Cardiac muscle cell (in vitro differentiated cells and primary cell): ENCODE data around the gene RBM14. TPM values are rescaled to one million over a fixed set of nuclear protein-coding genes. Genes with fewer than 3 reads are reported as not detected.

Experiments
- DNase-seq, 2 donors: peaks; one replicate each; pipeline versions ENCODE4 v3.0.0 to v3.0.0-alpha.2; 2010 to 2017; ENCODE audit warnings: low read depth in 1 of 2, low spot score in 1 of 2
- H3K27ac ChIP-seq: fragments of 200-600 bp; sonication (generic); 2 replicates; pipeline ENCODE4 v1.5.1; 2016
- H3K27me3 ChIP-seq: fragments of 200-600 bp; sonication (generic); 2 replicates; pipeline ENCODE4 v1.6.0; 2016; ENCODE audit warnings: control low read depth
- H3K36me3 ChIP-seq: fragments of 200-600 bp; sonication (generic); 2 replicates; pipeline ENCODE4 v1.5.1; 2016; ENCODE audit warnings: control low read depth
- H3K4me1 ChIP-seq: fragments of 200-600 bp; sonication (generic); 2 replicates; pipeline ENCODE4 v1.8.1; 2017; ENCODE audit warnings: low read depth, mild to moderate bottlenecking, mixed run types
- H3K4me3 ChIP-seq: fragments of 200-600 bp; sonication (generic); 2 replicates; pipeline ENCODE4 v1.5.1; 2016; ENCODE audit warnings: mild to moderate bottlenecking
- H3K9me3 ChIP-seq: fragments of 200-600 bp; sonication (generic); 2 replicates; pipeline ENCODE4 v1.5.1; 2017; ENCODE audit warnings: low read depth, mild to moderate bottlenecking, control low read depth
- CTCF ChIP-seq: IDR thresholded peaks from 2 replicates; pipeline ENCODE4 v1.5.1; 2012; ENCODE audit warnings: low read depth, mild to moderate bottlenecking, low read length
- polyA plus RNA-seq: library from polyadenylated mRNA; unstranded; fragments of >200 nt; fragmentation: Nextera tagmentation; extraction: Ambion mirVana; gene quantifications from 2 replicates; pipeline ENCODE4 v1.2.1, GENCODE V29; 2016
- total RNA-seq: library from RNA; depleted of rRNA; stranded (reverse); fragments of >200 nt; gene quantifications from 2 replicates; pipeline ENCODE4 v1.2.3, GENCODE V29; 2016

RBM14 gene
- total and polyA plus RNA-seq, 2 experiments from 2014 or later, result 90.6 to 111 TPM

GRCh38 chr11:66631883-66632282, 15.5 kb downstream of the RBM14 start:
- Histone ChIP-seq H3K36me3 (peaks cover 31% of the 10 kb centered on the region), H3K9me3 (no peaks in the 10 kb centered on the region), H3K4me3 (no peak overlapping the region), H3K27ac (no peak overlapping the region), H3K4me1 (no peaks in the 10 kb centered on the region), H3K27me3 (no peaks in the 10 kb centered on the region)
- no peak for DNase-seq
- TF ChIP-seq CTCF, result no peak

GRCh38 chr11:66632952-66633351, 16.5 kb downstream of the RBM14 start:
- Histone ChIP-seq H3K27ac (no peak overlapping the region), H3K36me3 (peaks cover 20% of the 10 kb centered on the region)
- DNase-seq, result no peak

GRCh38 chr11:66636411-66636810, 20.0 kb downstream of the RBM14 start:
- Histone ChIP-seq H3K27me3 (no peaks in the 10 kb centered on the region), H3K27ac (peak overlapping the region; percentile 68), H3K4me1 (peaks cover 32% of the 10 kb centered on the region), H3K9me3 (no peaks in the 10 kb centered on the region), H3K36me3 (peaks cover 12% of the 10 kb centered on the region), H3K4me3 (no peak overlapping the region)
- TF ChIP-seq CTCF, result no peak
- no peak for DNase-seq

More at GRCh38 chr11:66632952-66633351, 16.5 kb downstream of the RBM14 start:
- H3K9me3 ChIP-seq, result no peaks in the 10 kb centered on the region
- TF ChIP-seq CTCF, result no peak
- H3K4me1 ChIP-seq, result peaks cover 8% of the 10 kb centered on the region
- H3K4me3 ChIP-seq, result no peak overlapping the region
- H3K27me3 ChIP-seq, result no peaks in the 10 kb centered on the region

GRCh38 chr11:66637557-66638176, 21.2 kb downstream of the RBM14 start:
- peaks cover 45% of the 10 kb centered on the region for H3K4me1 ChIP-seq
- peak overlapping the region; percentile 88 for H3K27ac ChIP-seq
- H3K9me3 ChIP-seq, result no peaks in the 10 kb centered on the region
- DNase-seq, result no peak
- TF ChIP-seq CTCF, result no peak
- no peaks in the 10 kb centered on the region for H3K27me3 ChIP-seq
- peak overlapping the region; percentile 29 for H3K4me3 ChIP-seq
- peaks cover 13% of the 10 kb centered on the region for H3K36me3 ChIP-seq

- Histone ChIP-seq H3K36me3 (peaks cover 18% of the 10 kb centered on the region), H3K27ac (peak within 1 kb of the TSS; percentile 98), H3K27me3 (no peaks in the 10 kb centered on the region), H3K9me3 (no peaks in the 10 kb centered on the region), H3K4me1 (peaks cover 51% of the 10 kb centered on the region), H3K4me3 (peak within 1 kb of the TSS; percentile 93)
- peak; percentile 100 for DNase-seq
- TF ChIP-seq CTCF, result peak; percentile 22
Measured at GRCh38 chr11:66638177-66639065, 22.0 kb downstream of the RBM14 start, which contains the start of gene RBM4. Gene RBM4 (plus strand): TSS chr11:66638703. CDS start chr11:66639712, 1,009 bp downstream.
